LHCN-M2 (cell line): ENCODE results near the gene SPC25. TPM values are rescaled to one million over a fixed set of nuclear protein-coding genes. Genes with fewer than 3 reads are reported as not detected.

Source experiments
- DNase-seq: peaks from one replicate; pipeline ENCODE4 v3.0.0-alpha.2; 2012; ENCODE audit warnings: low read depth
- total RNA-seq: library from RNA; depleted of rRNA; stranded (reverse); fragments of >200 nt; gene quantifications from 2 replicates; pipeline ENCODE4 v1.2.3, GENCODE V29; 2014; rRNA removed

Gene SPC25
- total RNA-seq, 1 experiment from 2014 or later: 35.1 TPM

GRCh38 chr2:168843253-168843652, 47.0 kb downstream of the SPC25 start:
- no peak for DNase-seq

GRCh38 chr2:168841445-168841844, 48.8 kb downstream of the SPC25 start:
- DNase-seq: no peak

GRCh38 chr2:168835969-168836368, 54.3 kb downstream of the SPC25 start:
- DNase-seq: no peak

GRCh38 chr2:168831662-168832061, 58.6 kb downstream of the SPC25 start:
- DNase-seq: no peak

- DNase-seq: no peak
These were observed 59.3 kb downstream of the SPC25 start for GRCh38 chr2:168830958-168831357.

- no peak for DNase-seq
These were observed 65.1 kb downstream of the SPC25 start for GRCh38 chr2:168825126-168825525.

GRCh38 chr2:168821992-168822391, 68.2 kb downstream of the SPC25 start:
- DNase-seq: no peak

- no peak for DNase-seq
These were observed 68.7 kb downstream of the SPC25 start for GRCh38 chr2:168821577-168821976.

Other genes with a start within 250 kb of the SPC25 start
- not detected in 2 replicates for gene NOSTRIN, start 87.8 kb downstream of the SPC25 start, total RNA-seq
- not detected in 2 replicates for gene G6PC2, start 10.9 kb upstream of the SPC25 start, total RNA-seq
- gene ABCB11, start 140.9 kb upstream of the SPC25 start, total RNA-seq: not detected in 2 replicates
- not detected in 2 replicates for gene DHRS9, start 179.1 kb upstream of the SPC25 start, total RNA-seq